ENCODE data around the gene SLC4A4.

GRCh38 chr4:71346710-71347109, 7.9 kb downstream of the SLC4A4 start:
- TF ChIP-seq CTCF (IDR thresholded peaks at IDR 0.05) (no peak), POLR2A (IDR thresholded peaks at IDR 0.05) (no peak), EP300 (IDR thresholded peaks at IDR 0.05) (no peak)
